Type B pancreatic cell (in vitro differentiated cells): ENCODE measurements around the gene KAZALD1. TPM values are rescaled to one million over a fixed set of nuclear protein-coding genes. Genes with fewer than 3 reads are reported as not detected.

ENCODE experiments used
- DNase-seq: peaks from one replicate; pipeline ENCODE4 v3.0.0; 2021; ENCODE audit warnings: mixed read lengths; ENCODE audit not compliant: unreplicated experiment; ENCODE audit errors: extremely low spot score
- H3K27ac Mint-ChIP-seq: 2 replicates; pipeline ENCODE4 v1.8.0; 2021; ENCODE audit warnings: mild to moderate bottlenecking, mixed read lengths
- H3K27me3 Mint-ChIP-seq: 2 replicates; pipeline ENCODE4 v1.8.0; 2021; ENCODE audit warnings: mixed read lengths
- H3K36me3 Mint-ChIP-seq: 2 replicates; pipeline ENCODE4 v1.8.0; 2021; ENCODE audit warnings: mixed read lengths
- H3K4me1 Mint-ChIP-seq: one replicate; pipeline ENCODE4 v1.8.0; 2021; ENCODE audit warnings: mixed read lengths; ENCODE audit not compliant: unreplicated experiment
- H3K4me3 Mint-ChIP-seq: 2 replicates; pipeline ENCODE4 v1.8.0; 2021; ENCODE audit warnings: mild to moderate bottlenecking, mixed read lengths
- H3K9me3 Mint-ChIP-seq: 2 replicates; pipeline ENCODE4 v1.8.0; 2021; ENCODE audit warnings: mixed read lengths
- total RNA-seq: library from RNA; stranded (reverse); gene quantifications from 2 replicates; pipeline ENCODE4 v1.2.1, GENCODE V29; 2021; ENCODE audit warnings: low replicate concordance
- TF ChIP-seq, protein P1 (sequence below): fragments of 200-600 bp; sonication (generic); conservative IDR thresholded peaks from 2 replicates; pipeline ENCODE4 v1.5.0; 2021; ENCODE audit warnings: antibody characterized with exemption, mild to moderate bottlenecking

Gene KAZALD1
- total RNA-seq, 1 donor from 2014 or later = 17.1 TPM

DNA sequence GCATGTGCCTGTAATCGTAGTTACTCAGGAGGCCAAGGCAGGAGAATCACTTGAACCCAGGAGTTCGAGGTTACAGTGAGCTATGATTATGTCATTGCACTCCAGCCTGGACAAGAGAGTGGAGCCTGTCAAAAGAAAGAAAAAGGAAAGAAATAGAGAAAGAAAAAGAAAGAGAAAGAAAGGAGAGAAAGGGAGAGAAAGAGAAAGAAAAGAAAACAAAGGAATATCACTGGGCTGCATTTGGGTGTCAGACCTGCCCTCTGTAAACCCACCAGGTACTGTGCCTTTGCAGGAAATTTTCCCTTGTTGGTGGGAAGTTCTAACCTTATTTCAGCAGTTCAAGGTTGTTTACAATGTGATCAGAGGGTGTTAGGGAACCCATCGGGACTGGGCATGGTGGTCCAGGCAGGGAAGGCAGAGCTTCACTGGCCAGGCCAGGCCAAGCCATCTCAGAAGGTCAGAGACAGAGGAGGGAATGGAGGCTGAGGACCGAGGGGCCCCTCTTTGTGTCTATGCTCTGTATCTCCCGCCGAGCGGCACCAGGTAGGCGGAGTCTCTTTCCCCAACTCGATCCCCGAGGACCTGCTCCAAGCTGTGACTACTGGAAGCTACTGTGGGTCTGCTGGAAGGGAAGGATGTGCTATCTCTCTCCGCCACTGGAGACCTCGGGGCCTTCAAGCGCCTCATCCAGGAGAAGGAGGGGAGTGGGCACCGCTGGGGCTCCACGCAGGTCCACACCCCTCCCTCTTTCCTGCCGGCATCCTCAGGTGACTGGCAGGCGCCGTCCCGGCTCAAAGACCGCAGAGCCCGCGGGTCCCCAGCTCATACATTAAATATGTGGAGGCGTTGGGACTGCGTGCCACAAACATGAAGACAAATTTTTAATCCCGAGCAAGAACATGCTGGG, 15.2 kb upstream of the KAZALD1 start:
- Mint-ChIP-seq H3K4me3 (peak overlapping the region; percentile 71), H3K27me3 (peaks cover 67% of the 10 kb centered on the region), H3K27ac (no peak overlapping the region), H3K4me1 (peaks cover 51% of the 10 kb centered on the region), H3K36me3 (no peaks in the 10 kb centered on the region), H3K9me3 (no peaks in the 10 kb centered on the region)
- no peak for DNase-seq
- TF ChIP-seq, protein P1, sequence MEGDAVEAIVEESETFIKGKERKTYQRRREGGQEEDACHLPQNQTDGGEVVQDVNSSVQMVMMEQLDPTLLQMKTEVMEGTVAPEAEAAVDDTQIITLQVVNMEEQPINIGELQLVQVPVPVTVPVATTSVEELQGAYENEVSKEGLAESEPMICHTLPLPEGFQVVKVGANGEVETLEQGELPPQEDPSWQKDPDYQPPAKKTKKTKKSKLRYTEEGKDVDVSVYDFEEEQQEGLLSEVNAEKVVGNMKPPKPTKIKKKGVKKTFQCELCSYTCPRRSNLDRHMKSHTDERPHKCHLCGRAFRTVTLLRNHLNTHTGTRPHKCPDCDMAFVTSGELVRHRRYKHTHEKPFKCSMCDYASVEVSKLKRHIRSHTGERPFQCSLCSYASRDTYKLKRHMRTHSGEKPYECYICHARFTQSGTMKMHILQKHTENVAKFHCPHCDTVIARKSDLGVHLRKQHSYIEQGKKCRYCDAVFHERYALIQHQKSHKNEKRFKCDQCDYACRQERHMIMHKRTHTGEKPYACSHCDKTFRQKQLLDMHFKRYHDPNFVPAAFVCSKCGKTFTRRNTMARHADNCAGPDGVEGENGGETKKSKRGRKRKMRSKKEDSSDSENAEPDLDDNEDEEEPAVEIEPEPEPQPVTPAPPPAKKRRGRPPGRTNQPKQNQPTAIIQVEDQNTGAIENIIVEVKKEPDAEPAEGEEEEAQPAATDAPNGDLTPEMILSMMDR = peak; percentile 25

DNA sequence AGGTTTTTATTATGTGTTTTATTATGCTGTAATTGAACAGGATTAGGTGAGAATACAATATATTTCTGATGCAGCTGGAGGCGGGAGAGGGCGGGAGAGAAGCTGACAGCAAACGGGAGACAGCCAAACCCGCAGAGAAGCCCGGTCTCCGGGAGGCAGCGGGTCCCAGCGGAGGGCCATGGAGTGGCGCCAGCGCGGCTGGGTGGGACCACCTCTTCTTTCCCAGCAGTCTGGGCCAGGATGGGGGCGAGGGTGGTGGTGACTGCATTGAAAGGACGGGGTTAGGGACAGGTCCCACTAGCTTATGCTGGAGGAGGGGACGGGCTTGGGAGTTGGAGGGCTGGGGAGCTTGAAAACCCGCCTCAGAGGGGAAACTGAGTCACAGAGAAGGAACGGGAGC, 14.5 kb upstream of the KAZALD1 start:
- Mint-ChIP-seq H3K27ac (no peak overlapping the region), H3K36me3 (no peaks in the 10 kb centered on the region), H3K4me3 (peak overlapping the region; percentile 71), H3K4me1 (peaks cover 44% of the 10 kb centered on the region), H3K9me3 (no peaks in the 10 kb centered on the region), H3K27me3 (peaks cover 72% of the 10 kb centered on the region)
- TF ChIP-seq, protein P1 = no peak
- no peak for DNase-seq

DNA sequence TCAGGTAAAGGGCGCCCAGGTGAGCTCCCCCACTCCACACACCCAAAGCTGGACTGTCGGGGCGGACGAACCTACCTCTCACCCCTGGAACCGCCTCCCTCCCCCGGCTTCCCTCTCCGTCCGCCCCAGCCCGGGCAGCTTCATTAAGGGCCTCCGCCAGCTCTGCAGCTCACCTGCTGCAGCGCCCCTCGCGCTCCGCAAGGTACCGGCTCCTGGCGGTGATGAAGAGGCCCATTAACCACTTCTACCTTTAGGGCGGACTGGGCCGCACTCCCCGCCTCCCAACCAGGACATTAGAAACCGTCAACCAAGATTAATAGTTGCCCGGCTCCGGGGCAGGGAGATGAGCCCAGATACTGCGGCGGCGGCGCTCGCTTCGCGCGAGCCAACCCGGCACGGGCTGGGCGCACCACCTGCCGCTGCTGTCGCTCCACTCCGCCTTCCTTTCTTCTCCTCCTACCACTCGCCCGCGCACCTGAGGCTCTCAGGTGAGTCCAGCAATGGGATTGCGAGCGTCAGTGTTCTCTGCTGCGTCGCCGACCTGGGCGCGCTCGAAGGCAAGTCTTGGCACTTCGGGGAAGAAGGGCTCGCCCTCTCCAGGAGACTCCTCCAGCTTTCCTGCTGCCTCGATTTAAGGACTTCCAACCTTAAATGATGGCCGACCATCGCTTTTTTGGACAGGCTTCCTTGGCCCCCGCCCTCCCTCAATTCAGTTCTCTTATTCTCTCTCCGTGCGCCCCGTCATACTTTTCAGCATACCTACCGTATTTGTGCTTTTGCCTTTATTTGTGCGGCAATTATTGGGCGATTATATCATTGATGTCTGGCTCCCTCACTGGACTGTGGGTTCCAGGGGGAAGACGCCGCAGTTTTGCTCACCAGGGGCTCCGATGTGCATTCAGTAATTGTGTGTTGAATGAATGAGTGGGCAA, 13.6 kb upstream of the KAZALD1 start:
- Mint-ChIP-seq H3K36me3 (no peaks in the 10 kb centered on the region), H3K4me3 (peak overlapping the region; percentile 77), H3K27me3 (peaks cover 72% of the 10 kb centered on the region), H3K9me3 (no peaks in the 10 kb centered on the region), H3K27ac (peak overlapping the region; percentile 4), H3K4me1 (peaks cover 35% of the 10 kb centered on the region)
- DNase-seq = no peak
- TF ChIP-seq, protein P1 = no peak

DNA sequence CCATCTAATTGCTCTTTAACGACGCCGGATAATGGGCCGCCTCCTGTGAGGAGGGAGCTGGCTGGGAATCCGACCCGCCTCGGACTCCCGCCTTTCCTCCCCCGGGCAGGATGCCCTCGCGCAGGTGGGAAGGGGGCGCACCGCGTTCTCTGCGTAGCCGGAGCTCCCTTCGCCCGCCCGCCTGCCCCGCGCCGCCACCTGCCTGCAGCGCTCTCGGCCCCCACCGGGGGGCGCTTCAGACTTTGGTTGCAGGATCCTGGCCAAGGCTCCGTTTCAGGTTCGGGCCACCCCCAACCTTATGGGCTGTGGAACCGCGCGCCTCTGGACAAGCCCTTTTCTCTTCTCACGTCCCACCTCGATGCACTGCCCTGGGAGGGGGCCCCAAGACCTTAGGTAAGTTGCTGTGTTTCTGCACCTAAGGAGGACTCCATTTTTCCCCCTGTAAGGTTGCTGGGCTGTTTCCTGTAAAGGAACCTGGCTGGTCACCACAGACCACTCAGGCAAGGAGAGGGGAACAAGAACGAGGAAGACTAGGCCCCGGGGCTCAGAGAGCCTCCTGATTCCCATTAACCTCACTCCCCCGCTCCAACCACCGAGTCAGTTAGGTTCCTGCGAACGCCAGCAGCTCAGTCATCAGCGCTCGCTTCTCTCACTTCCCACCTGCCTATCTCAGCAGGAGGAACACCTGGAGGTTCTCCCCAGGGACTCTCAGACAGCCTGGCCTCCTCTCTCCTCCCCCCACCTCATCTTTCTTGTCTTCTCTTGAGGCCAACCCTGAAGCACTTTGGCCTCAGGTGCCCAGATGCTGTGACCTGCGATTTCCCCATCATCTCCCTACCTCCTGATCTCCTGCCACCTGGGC, 11.3 kb upstream of the KAZALD1 start:
- Mint-ChIP-seq H3K36me3 (peaks cover 4% of the 10 kb centered on the region), H3K4me3 (peak overlapping the region; percentile 54), H3K27me3 (peaks cover 69% of the 10 kb centered on the region), H3K27ac (no peak overlapping the region), H3K9me3 (no peaks in the 10 kb centered on the region), H3K4me1 (peaks cover 26% of the 10 kb centered on the region)
- TF ChIP-seq, protein P1 = peak; percentile 86
- peak; percentile 87 for DNase-seq

DNA sequence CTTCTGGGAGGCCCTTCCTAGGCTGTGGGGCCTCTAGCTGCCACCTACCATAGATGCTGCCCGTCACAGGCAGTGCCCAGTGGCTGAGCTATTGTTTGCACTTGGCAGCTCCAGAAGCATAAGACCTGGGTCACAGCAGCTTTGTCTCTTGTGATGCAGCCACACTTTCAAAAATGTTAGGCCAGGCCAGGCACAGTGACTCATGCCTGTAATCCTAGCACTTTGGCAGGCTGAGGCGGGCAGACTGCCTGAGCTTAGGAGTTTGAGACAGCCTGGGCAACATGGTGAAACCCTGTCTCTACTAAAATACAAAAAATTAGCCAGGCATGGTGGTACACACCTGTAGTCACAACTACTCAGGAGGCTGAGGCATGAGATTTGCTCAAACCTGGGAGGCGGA, 9.5 kb upstream of the KAZALD1 start:
- no peak for DNase-seq
- Mint-ChIP-seq H3K4me3 (no peak overlapping the region), H3K4me1 (peaks cover 17% of the 10 kb centered on the region), H3K27me3 (peaks cover 51% of the 10 kb centered on the region), H3K36me3 (peaks cover 4% of the 10 kb centered on the region), H3K27ac (no peak overlapping the region), H3K9me3 (no peaks in the 10 kb centered on the region)
- TF ChIP-seq, protein P1 = no peak
